GM12801 (cell line): ENCODE results near the gene KLHL8.

Source experiments
- CTCF ChIP-seq: IDR thresholded peaks from one replicate; pipeline ENCODE4 v1.5.1; 2011; ENCODE audit warnings: control low read depth; ENCODE audit not compliant: insufficient read length; ENCODE audit errors: extremely low read depth

Gene KLHL8

DNA sequence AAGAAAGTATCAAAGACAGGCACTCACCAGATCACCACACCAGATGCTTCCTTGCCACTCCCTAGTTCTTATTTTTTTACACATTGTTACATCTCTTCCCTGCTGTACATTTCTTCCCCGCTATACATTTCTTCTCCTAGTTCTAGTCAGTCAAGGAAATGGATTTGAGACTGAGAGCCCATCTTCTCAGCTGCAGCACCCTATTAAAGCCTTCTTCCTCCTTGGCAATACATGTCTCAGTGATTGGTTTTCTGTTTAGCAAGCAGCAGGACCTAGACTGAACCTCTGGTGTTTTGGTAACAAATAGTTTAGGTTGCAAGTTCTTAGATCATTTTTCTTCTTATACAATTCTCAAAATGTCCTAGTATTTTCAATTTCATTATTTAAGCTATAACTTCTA, 35.3 kb upstream of the KLHL8 start:
- no peak for TF ChIP-seq CTCF

DNA sequence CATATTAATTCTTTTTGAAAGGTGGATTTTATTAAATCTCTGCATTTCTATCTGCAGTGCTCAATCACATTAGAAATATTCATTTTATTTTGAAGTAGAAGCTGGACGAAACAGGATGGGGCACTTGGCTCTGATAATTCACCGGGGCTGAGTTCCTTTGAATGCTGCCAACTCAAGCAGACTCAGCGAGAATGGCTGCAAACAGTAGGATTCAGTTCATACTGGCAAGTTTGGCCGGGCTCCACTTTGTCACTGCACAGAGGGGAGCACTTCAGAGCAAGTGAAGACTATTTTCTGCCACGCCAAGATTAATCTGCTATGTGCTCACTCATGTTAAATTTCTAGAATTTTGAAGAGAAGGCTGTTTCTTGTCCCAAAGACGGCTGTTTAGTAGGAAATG, 30.7 kb upstream of the KLHL8 start:
- no peak for TF ChIP-seq CTCF

- no peak for TF ChIP-seq CTCF
Measured at GRCh38 chr4:87250294-87250693, 29.9 kb upstream of the KLHL8 start.

GRCh38 chr4:87249332-87250019, 29.1 kb upstream of the KLHL8 start:
- no peak for TF ChIP-seq CTCF

DNA sequence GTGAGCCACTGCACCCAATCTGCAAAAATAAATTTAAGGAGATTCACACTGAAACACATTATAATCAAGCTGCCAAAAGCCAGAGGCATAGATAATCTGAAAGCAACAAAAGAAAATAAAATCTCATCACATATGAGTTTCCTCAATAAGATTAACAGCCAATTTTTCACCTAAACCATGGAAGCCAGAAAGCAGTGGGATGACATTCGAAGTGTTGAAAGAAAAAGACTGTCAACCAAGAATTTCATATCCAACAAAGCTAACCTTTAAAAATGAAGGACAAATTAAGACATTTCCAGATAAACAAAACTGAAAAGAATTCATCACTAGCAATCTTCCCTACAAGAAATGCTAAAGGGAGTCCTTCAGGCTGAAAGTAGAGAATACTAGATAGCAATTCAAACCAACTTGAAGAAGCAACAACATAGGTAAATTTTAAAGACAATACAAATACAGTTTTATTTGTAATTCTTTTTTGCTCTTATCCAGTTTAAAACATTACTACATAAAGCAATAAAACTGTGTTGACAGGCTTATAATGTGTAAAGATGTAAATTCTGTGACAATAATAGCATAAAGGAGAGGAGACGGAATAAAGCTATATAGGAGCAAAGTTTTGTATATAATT, 23.1 kb upstream of the KLHL8 start:
- no peak for TF ChIP-seq CTCF

- no peak for TF ChIP-seq CTCF
Measured at GRCh38 chr4:87241336-87241735, 20.9 kb upstream of the KLHL8 start.

DNA sequence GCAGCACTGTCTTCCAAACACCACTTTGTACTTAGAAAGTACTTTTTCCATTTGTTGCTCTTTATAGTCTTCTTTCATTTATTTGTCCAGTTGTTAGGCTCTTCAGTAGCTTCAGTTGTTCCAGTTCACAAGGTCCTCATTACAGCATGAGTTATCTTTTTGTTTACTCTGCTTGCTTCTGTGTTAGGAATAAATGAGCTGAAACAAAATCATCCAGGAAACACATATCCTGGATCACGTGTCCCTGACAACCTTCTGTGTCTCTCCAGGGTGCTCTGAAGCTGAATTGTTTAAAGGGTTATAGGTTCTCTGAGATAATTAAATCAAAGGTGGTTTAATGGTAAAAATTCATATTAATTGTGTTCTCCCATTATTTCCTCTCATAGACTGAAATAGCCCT, 19.9 kb upstream of the KLHL8 start:
- TF ChIP-seq CTCF, result no peak
